NCI-H748 (cell line): ENCODE results near the gene YBX1.
"Not testable (repeated sequence)": the region's sequence is repeated elsewhere in the genome, so short reads cannot be mapped to it uniquely, and the experiment has no call there.

Source experiments
- DNase-seq: peaks from one replicate; lab custom pipeline; 2025; ENCODE audit not compliant: unreplicated experiment; lab: John Stamatoyannopoulos, UW

The YBX1 gene

DNA sequence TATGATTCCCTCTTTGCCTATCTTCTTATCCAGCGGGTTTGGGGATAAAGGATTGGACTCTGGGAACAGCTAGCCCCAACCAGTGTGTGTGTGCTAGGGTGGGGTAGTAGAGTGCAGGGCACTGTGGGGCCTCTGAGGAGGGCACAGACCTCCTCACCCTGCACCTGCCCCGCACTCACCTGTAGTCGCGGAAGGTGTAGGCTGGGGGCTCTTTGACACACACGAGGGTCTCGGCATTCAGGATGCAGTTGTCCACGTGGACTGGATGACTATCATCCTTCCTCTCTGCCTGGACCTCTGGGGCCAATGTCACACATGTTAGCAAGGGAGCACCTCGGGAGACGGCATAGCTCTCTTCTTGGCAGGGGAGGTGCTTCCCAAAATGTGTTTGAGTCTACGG is 65.8 kb downstream of the YBX1 start:
- DNase-seq = no peak

DNA sequence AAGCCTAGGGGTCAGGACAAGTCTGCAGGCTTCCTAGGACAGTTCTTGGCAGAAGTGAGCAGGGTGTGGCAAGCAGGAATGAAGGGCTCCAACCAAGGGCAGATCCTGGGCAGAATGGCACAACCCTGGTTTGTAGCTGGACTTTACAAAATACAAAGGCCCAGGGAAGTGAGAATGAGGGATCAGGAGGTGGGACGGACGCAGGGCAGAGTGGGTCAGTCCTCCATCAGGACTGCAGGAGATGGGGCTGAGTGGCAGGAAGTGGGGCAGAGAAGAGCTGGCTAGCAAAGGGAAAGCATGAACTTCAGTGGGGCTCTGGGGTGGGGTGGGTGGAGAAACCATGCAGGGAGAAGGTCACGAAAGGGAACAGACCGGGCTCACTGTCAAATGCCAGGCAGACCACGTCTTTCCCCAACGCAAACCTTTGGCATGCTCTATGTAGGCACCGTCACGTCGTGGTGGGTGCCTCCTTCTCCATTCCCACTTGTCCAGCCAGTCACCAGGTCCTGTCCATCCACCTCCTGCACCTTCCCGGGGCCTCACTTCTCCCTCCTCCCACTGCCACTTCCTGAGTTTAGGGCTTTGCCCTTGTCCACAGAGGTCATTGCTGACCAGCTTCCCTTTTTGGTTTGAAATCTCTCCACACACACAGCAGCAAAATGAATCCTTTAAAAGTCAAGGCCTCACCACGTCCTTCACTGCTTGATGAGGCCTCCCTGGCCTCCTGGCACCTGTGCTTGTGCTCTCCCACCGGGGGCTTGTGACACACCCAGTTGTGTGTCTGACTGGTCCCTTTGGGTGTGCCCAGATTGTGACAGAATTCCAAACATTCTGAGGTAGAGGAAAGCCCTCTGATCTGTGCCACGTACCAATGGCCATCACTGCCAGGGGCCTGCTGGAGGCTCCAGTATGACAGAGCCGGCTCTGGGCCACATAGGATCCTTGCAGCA is 66.5 kb downstream of the YBX1 start:
- DNase-seq = no peak

DNA sequence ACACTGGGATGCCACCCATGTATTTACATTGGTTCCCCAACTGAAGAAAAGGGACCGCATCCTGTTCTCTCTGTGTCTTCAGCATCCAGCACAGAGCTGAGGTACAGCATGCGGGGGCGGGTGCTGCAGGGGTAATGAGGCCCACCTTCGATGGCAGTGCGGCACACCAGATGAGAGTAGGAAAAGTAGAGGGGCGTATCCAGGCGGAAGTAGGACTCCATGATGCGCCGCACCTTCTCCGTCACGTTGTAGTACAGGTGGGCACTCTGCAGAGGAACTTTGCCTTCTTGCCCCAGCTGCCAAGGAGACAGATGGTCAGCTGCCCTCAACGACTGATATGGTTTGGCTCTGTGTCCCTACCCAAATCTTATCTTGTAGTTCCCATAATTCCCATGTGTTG is 67.8 kb downstream of the YBX1 start:
- no peak for DNase-seq

DNA sequence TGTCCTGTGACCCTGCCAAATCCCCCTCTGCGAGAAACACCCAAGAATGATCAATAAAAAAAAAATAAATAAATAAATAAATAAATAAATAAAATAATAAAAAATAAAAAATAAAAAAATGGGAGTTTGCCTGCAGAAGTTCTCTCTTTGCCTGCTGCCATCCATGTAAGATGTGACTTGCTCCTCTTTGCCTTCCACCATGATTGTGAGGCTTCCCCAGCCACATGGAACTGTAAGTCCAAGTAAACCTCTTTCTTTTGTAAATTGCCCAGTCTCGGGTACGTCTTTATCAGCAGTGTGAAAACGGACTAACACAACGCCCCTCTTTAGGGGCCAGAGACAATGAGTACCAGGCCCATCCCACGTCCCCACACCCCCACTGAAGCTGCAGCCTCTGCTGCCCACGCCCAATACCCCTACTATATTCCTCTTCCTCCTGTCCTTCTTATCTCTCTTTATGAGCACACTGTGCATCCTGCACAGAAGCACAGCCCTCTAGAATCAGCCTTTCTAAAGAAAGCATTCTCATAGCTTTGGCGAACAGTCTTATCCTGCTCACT is 69.4 kb downstream of the YBX1 start:
- not testable (repeated sequence) for DNase-seq

DNA sequence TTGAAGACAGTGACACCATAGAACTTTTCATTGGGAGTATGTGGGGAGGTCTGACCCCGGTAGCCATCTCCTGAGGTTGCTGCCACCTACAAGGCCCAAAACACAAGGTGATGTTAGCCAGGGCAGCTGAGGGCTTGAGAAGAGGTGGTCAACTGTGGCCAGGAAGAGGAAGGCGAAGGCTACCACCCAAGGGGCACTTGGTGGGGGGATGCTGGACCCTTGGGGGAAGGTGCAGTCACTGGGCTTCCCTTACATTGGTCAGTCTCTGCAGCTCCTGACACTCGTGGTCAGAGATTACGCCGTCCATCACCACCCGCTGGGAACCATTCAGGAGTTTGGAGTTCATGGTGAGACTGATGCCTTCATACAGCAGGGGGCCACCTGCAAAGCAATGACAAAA is 70.1 kb downstream of the YBX1 start:
- no peak for DNase-seq

DNA sequence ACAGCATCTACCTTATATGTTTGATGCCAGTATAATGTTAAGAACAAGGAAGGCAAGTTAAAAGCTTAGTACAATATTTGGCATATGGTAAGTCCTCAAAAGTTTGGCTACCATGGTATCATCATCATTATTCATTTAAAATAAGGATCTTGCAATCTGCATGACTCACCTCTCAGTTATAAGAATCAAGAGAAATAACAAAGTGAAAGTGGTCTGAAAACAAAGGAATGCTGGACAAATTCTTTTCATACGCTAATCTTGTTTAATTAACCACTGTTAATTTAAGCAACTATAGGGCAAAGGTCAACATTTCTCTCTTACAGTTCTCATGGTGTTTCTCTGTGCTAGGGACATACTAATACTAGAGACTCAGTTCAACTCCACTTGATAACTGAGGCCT is 70.9 kb downstream of the YBX1 start:
- no peak for DNase-seq
